Measurements from ENCODE around the gene PGM5. TPM values are rescaled to one million over a fixed set of nuclear protein-coding genes. Genes with fewer than 3 reads are reported as not detected.

Gene PGM5
- total and polyA plus RNA-seq, 2 experiments from 2014 or later: 16.8 to 121 TPM

GRCh38 chr9:68496356-68496755 lies 139.9 kb downstream of the PGM5 start:
- no peak overlapping the region for H3K27ac ChIP-seq
- no peak for DNase-seq (ENCODE audit: low read depth in 1 of 2, low spot score in 1 of 2)
- H3K36me3 ChIP-seq: peaks cover 3% of the 10 kb centered on the region
- H3K27me3 ChIP-seq: no peaks in the 10 kb centered on the region
- H3K4me1 ChIP-seq (ENCODE audit: low read depth): peaks cover 30% of the 10 kb centered on the region
- no peaks in the 10 kb centered on the region for H3K9me3 ChIP-seq (ENCODE audit: low read depth)
- H3K4me3 ChIP-seq: no peak overlapping the region
- TF ChIP-seq, protein P1, sequence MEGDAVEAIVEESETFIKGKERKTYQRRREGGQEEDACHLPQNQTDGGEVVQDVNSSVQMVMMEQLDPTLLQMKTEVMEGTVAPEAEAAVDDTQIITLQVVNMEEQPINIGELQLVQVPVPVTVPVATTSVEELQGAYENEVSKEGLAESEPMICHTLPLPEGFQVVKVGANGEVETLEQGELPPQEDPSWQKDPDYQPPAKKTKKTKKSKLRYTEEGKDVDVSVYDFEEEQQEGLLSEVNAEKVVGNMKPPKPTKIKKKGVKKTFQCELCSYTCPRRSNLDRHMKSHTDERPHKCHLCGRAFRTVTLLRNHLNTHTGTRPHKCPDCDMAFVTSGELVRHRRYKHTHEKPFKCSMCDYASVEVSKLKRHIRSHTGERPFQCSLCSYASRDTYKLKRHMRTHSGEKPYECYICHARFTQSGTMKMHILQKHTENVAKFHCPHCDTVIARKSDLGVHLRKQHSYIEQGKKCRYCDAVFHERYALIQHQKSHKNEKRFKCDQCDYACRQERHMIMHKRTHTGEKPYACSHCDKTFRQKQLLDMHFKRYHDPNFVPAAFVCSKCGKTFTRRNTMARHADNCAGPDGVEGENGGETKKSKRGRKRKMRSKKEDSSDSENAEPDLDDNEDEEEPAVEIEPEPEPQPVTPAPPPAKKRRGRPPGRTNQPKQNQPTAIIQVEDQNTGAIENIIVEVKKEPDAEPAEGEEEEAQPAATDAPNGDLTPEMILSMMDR (IDR thresholded peaks at IDR 0.05; ENCODE audit: low read depth, low read length): no peak

DNA sequence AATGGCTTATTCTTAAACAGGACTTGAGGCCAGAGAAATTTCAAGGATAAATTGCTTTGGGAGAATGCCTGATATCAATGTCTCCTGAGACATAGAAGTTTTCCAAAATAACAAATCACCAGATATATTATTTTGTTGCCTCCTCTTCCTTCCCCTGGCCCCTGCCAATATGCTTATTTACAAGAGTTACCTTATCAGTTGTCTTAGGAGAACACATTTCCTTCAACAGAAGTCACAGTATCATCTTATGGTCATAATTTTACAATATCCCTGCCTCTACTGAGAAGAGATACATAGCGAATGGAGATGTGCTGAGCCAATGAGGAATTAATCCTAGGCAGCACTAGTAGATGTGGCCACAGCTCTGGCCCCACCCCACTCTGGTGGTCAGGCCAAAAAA lies 141.2 kb downstream of the PGM5 start:
- no peaks in the 10 kb centered on the region for H3K27me3 ChIP-seq
- DNase-seq (ENCODE audit: low read depth in 1 of 2, low spot score in 1 of 2): no peak
- TF ChIP-seq, protein P1 (IDR thresholded peaks at IDR 0.05; ENCODE audit: low read depth, low read length): no peak

DNA sequence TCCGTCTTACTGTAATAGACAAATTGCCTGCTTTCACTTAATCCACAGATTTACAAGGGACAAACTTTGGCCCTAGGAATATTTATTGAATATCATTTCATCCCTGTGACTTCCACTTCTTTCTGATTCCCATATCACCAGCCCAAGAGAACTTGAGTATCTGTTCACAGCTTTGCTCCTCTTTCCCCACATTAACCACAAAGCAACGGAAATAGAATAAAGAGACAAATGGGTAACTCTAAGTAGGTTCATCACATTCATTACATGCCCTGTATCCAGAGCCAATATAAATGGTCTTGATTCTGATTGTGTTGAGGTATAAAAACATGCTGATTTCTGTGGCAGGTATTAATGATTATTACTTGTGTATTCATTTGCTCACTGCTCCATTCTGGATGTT lies 142.4 kb downstream of the PGM5 start:
- TF ChIP-seq, protein P1 (IDR thresholded peaks at IDR 0.05; ENCODE audit: low read depth, low read length): no peak

More for the DNA sequence above, 141.2 kb downstream of the PGM5 start:
- no peak overlapping the region for H3K27ac ChIP-seq
- peaks cover 41% of the 10 kb centered on the region for H3K4me1 ChIP-seq (ENCODE audit: low read depth)
- no peaks in the 10 kb centered on the region for H3K9me3 ChIP-seq (ENCODE audit: low read depth)
- H3K36me3 ChIP-seq: peaks cover 3% of the 10 kb centered on the region
- no peak overlapping the region for H3K4me3 ChIP-seq

GRCh38 chr9:68500457-68501381 lies 144.3 kb downstream of the PGM5 start:
- H3K27ac ChIP-seq: peak overlapping the region; percentile 75
- no peaks in the 10 kb centered on the region for H3K27me3 ChIP-seq
- H3K4me1 ChIP-seq (ENCODE audit: low read depth): peaks cover 25% of the 10 kb centered on the region
- TF ChIP-seq, protein P1 (IDR thresholded peaks at IDR 0.05; ENCODE audit: low read depth, low read length): no peak
- H3K9me3 ChIP-seq (ENCODE audit: low read depth): no peaks in the 10 kb centered on the region
- H3K4me3 ChIP-seq: no peak overlapping the region
- DNase-seq (ENCODE audit: low read depth in 1 of 2, low spot score in 1 of 2): peak in 1 of 2 donors; percentile 9
- H3K36me3 ChIP-seq: peaks cover 6% of the 10 kb centered on the region

More for the DNA sequence above, 142.4 kb downstream of the PGM5 start:
- no peak for DNase-seq (ENCODE audit: low read depth in 1 of 2, low spot score in 1 of 2)
- peaks cover 6% of the 10 kb centered on the region for H3K36me3 ChIP-seq
- no peaks in the 10 kb centered on the region for H3K27me3 ChIP-seq
- peaks cover 29% of the 10 kb centered on the region for H3K4me1 ChIP-seq (ENCODE audit: low read depth)
- no peak overlapping the region for H3K4me3 ChIP-seq
- no peak overlapping the region for H3K27ac ChIP-seq
- no peaks in the 10 kb centered on the region for H3K9me3 ChIP-seq (ENCODE audit: low read depth)

DNA sequence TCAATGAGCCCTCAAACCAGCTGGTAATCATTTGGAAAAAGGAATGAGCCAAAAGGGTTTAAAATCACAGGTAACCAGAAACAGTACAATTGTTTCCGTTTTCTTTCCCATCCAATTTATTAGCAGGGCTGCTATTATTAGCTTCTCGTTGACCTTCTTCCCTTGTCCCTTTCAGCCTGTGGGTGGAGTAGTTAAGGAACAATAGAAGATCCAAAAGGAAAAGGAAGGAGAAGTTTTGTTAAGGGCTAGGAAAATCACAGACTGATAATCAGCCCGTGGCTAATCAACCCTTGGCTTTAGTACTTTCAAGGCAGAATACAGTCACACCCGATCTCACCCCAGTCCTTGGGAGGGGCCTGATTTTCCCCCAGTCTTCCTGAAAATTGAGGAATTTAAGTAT lies 145.9 kb downstream of the PGM5 start:
- Histone ChIP-seq H3K4me1 (ENCODE audit: low read depth) (peaks cover 37% of the 10 kb centered on the region), H3K27me3 (no peaks in the 10 kb centered on the region), H3K4me3 (no peak overlapping the region), H3K36me3 (peaks cover 6% of the 10 kb centered on the region), H3K27ac (peak overlapping the region; percentile 51), H3K9me3 (ENCODE audit: low read depth) (no peaks in the 10 kb centered on the region)
- TF ChIP-seq, protein P1 (IDR thresholded peaks at IDR 0.05; ENCODE audit: low read depth, low read length): no peak
- no peak for DNase-seq (ENCODE audit: low read depth in 1 of 2, low spot score in 1 of 2)
